Prostate gland (tissue), 2 donors: ENCODE results near the gene PCP2.

Experiments
- POLR2A ChIP-seq: fragments of 450-650 bp; IDR thresholded peaks from one replicate; pipeline ENCODE4 v1.6.1; 2016; ENCODE audit warnings: antibody characterized with exemption, mild to moderate bottlenecking
- TF ChIP-seq, protein P1 (sequence below), 4 experiments: fragments of 200-600 bp in 2 of 4; fragments of 450-650 bp in 2 of 4; sonication (generic) in 2 of 4; IDR thresholded peaks; 1 replicate in 3 of 4; 2 replicates in 1 of 4; pipeline ENCODE4 v1.5.1; 2016 to 2019; ENCODE audit warnings: antibody characterized with exemption in 4 of 4, mild to moderate bottlenecking in 2 of 4, moderate library complexity in 2 of 4

DNA sequence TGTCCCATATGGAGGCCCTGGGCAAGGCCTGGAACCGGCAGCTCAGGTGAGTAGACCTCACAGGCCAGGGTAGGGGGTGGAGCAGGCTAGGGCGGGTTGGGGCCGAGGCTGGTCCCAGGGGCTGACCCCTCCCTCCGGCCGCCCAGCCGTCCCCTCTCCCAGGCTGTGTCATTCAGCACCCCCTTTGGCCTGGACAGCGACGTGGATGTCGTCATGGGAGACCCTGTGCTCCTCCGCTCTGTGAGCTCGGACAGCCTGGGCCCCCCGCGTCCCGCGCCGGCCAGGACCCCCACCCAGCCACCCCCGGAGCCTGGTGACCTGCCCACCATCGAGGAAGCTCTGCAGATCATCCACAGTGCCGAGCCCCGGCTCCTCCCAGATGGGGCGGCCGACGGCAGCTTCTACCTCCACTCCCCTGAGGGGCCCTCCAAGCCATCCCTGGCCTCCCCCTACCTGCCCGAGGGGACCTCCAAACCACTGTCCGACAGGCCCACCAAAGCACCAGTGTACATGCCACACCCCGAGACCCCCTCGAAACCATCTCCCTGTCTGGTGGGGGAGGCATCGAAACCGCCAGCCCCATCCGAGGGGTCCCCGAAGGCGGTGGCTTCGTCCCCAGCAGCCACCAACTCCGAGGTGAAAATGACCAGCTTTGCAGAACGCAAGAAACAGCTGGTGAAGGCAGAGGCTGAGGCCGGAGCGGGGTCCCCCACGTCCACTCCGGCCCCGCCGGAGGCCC, 21.8 kb downstream of the PCP2 start:
- TF ChIP-seq, protein P1, sequence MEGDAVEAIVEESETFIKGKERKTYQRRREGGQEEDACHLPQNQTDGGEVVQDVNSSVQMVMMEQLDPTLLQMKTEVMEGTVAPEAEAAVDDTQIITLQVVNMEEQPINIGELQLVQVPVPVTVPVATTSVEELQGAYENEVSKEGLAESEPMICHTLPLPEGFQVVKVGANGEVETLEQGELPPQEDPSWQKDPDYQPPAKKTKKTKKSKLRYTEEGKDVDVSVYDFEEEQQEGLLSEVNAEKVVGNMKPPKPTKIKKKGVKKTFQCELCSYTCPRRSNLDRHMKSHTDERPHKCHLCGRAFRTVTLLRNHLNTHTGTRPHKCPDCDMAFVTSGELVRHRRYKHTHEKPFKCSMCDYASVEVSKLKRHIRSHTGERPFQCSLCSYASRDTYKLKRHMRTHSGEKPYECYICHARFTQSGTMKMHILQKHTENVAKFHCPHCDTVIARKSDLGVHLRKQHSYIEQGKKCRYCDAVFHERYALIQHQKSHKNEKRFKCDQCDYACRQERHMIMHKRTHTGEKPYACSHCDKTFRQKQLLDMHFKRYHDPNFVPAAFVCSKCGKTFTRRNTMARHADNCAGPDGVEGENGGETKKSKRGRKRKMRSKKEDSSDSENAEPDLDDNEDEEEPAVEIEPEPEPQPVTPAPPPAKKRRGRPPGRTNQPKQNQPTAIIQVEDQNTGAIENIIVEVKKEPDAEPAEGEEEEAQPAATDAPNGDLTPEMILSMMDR (IDR thresholded peaks at IDR 0.05) = no peak
- no peak for TF ChIP-seq POLR2A
